ENCODE measurements around the gene SRSF9. TPM values are rescaled to one million over a fixed set of nuclear protein-coding genes. Genes with fewer than 3 reads are reported as not detected.
A peak's percentile ranks its signal among the peaks of the same experiment; 100 is the strongest.

Gene SRSF9
- polyA plus RNA-seq, 1 donor from 2014 or later = 289 TPM

GRCh38 chr12:120468821-120469449 lies 613 bp downstream of the SRSF9 start:
- H3F3A ChIP-seq (ENCODE audit: insufficient read depth, low read length, poor library complexity, severe bottlenecking) = peaks cover 7% of the 10 kb centered on the region
- peak overlapping the region; percentile 62 for H3K4me2 ChIP-seq (ENCODE audit: low read length)
- H3K27me3 ChIP-seq (ENCODE audit: insufficient read depth, low read depth, low read length) = no peaks in the 10 kb centered on the region
- H2AFZ ChIP-seq (ENCODE audit: low read depth, low read length) = peak overlapping the region; percentile 40
- peak overlapping the region; percentile 95 for H3K27ac ChIP-seq (ENCODE audit: low read length)
- peaks cover 15% of the 10 kb centered on the region for H3K36me3 ChIP-seq (ENCODE audit: insufficient read depth, low read length)
- no peaks in the 10 kb centered on the region for H3K9me2 ChIP-seq (ENCODE audit: insufficient read depth, low read length)
- peak overlapping the region; percentile 97 for H3K4me3 ChIP-seq (ENCODE audit: low read length)
- H3K79me2 ChIP-seq (replicated peaks; ENCODE audit: insufficient read depth, low read length) = peaks cover 56% of the 10 kb centered on the region
- TF ChIP-seq SMC3 (conservative IDR thresholded peaks at IDR 0.05; ENCODE audit: poor library complexity) = no peak
- peak overlapping the region; percentile 95 for H3K9ac ChIP-seq (ENCODE audit: low read length)
- H3K9me3 ChIP-seq (ENCODE audit: low read length) = no peaks in the 10 kb centered on the region
- H4K20me1 ChIP-seq (ENCODE audit: insufficient read depth) = peaks cover 8% of the 10 kb centered on the region

GRCh38 chr12:120468325-120468820 lies 1.2 kb downstream of the SRSF9 start:
- Histone ChIP-seq H4K20me1 (ENCODE audit: insufficient read depth) (peaks cover 8% of the 10 kb centered on the region), H3K27ac (ENCODE audit: low read length) (peak overlapping the region; percentile 95)

More at GRCh38 chr12:120468325-120468820, 1.2 kb downstream of the SRSF9 start:
- H3K4me2 ChIP-seq (ENCODE audit: low read length) = peak overlapping the region; percentile 62
- TF ChIP-seq CTCF (IDR thresholded peaks at IDR 0.05; ENCODE audit: poor library complexity, severe bottlenecking) = no peak
- TF ChIP-seq SMC3 (conservative IDR thresholded peaks at IDR 0.05; ENCODE audit: poor library complexity) = no peak
- TF ChIP-seq EP300 (conservative IDR thresholded peaks at IDR 0.05; ENCODE audit: poor library complexity, severe bottlenecking) = no peak
- no peak for TF ChIP-seq POLR2AphosphoS5 (IDR thresholded peaks at IDR 0.05)
- TF ChIP-seq, protein P1, sequence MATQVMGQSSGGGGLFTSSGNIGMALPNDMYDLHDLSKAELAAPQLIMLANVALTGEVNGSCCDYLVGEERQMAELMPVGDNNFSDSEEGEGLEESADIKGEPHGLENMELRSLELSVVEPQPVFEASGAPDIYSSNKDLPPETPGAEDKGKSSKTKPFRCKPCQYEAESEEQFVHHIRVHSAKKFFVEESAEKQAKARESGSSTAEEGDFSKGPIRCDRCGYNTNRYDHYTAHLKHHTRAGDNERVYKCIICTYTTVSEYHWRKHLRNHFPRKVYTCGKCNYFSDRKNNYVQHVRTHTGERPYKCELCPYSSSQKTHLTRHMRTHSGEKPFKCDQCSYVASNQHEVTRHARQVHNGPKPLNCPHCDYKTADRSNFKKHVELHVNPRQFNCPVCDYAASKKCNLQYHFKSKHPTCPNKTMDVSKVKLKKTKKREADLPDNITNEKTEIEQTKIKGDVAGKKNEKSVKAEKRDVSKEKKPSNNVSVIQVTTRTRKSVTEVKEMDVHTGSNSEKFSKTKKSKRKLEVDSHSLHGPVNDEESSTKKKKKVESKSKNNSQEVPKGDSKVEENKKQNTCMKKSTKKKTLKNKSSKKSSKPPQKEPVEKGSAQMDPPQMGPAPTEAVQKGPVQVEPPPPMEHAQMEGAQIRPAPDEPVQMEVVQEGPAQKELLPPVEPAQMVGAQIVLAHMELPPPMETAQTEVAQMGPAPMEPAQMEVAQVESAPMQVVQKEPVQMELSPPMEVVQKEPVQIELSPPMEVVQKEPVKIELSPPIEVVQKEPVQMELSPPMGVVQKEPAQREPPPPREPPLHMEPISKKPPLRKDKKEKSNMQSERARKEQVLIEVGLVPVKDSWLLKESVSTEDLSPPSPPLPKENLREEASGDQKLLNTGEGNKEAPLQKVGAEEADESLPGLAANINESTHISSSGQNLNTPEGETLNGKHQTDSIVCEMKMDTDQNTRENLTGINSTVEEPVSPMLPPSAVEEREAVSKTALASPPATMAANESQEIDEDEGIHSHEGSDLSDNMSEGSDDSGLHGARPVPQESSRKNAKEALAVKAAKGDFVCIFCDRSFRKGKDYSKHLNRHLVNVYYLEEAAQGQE (IDR thresholded peaks at IDR 0.05; ENCODE audit: borderline replicate concordance) = no peak
- TF ChIP-seq EZH2 (IDR thresholded peaks at IDR 0.05; ENCODE audit: borderline replicate concordance, insufficient read depth, low read length, poor library complexity, severe bottlenecking) = no peak
- no peak for TF ChIP-seq TAF1 (IDR thresholded peaks at IDR 0.05; ENCODE audit: low read depth)
- no peak for TF ChIP-seq MXI1 (conservative IDR thresholded peaks at IDR 0.05; ENCODE audit: poor library complexity, severe bottlenecking)
- TF ChIP-seq RAD21 (conservative IDR thresholded peaks at IDR 0.05) = no peak
- peaks cover 7% of the 10 kb centered on the region for H3F3A ChIP-seq (ENCODE audit: insufficient read depth, low read length, poor library complexity, severe bottlenecking)
- H2AFZ ChIP-seq (ENCODE audit: low read depth, low read length) = peak overlapping the region; percentile 40
- H3K79me2 ChIP-seq (replicated peaks; ENCODE audit: insufficient read depth, low read length) = peaks cover 58% of the 10 kb centered on the region
- no peaks in the 10 kb centered on the region for H3K9me2 ChIP-seq (ENCODE audit: insufficient read depth, low read length)
- H3K27me3 ChIP-seq (ENCODE audit: insufficient read depth, low read depth, low read length) = no peaks in the 10 kb centered on the region
- peak overlapping the region; percentile 95 for H3K9ac ChIP-seq (ENCODE audit: low read length)
- H3K36me3 ChIP-seq (ENCODE audit: insufficient read depth, low read length) = peaks cover 20% of the 10 kb centered on the region
- peak overlapping the region; percentile 97 for H3K4me3 ChIP-seq (ENCODE audit: low read length)
- H3K9me3 ChIP-seq (ENCODE audit: low read length) = no peaks in the 10 kb centered on the region
